ENCODE results near the gene NAT14. TPM values are rescaled to one million over a fixed set of nuclear protein-coding genes. Genes with fewer than 3 reads are reported as not detected.

NAT14 gene
- total RNA-seq, 2 experiments from 2014 or later: 8.5 to 12.9 TPM

GRCh38 chr19:55476100-55476775, 8.8 kb upstream of the NAT14 start, which contains the start of gene ZNF628:
ZNF628 (plus strand) TSS chr19:55476617; CDS start chr19:55479911, 3,294 bp downstream.
- H3K36me3 Mint-ChIP-seq: peaks cover 2% of the 10 kb centered on the region
- CTCF ChIA-PET: interaction anchor here (1.0 to 3.7 kb wide), 14 partner anchors 9 to 388 kb away, joined by 3 to 48 read pairs (median 4); partner anchors contain the start of genes FIZ1, ISOC2, TMEM238 and ZNF865
- POLR2A ChIA-PET: interaction anchor here (0.5 to 2.2 kb wide), 12 partner anchors 10 to 217 kb away, joined by 3 to 23 read pairs (median 5); partner anchors contain the start of genes HSPBP1, ISOC2, KMT5C and NAT14
- peak within 1 kb of the TSS; percentile 88 for H3K4me3 Mint-ChIP-seq
- H3K4me1 Mint-ChIP-seq (ENCODE audit: low read depth): peaks cover 19% of the 10 kb centered on the region
- no peaks in the 10 kb centered on the region for H3K27me3 Mint-ChIP-seq
- DNase-seq: peak; percentile 99
- H3K27ac Mint-ChIP-seq: peak within 1 kb of the TSS; percentile 91
- H3K9me3 Mint-ChIP-seq: no peaks in the 10 kb centered on the region
- intact Hi-C loops (cut with micrococcal nuclease): loop anchor here (2.0 to 5.0 kb wide), 5 partner anchors 15 to 1609 kb away; partner anchors contain the start of genes ISOC2, MYADM, PPP6R1 and ZNF787

- H3K4me1 Mint-ChIP-seq (ENCODE audit: low read depth): peaks cover 19% of the 10 kb centered on the region
- H3K36me3 Mint-ChIP-seq: peaks cover 2% of the 10 kb centered on the region
- ChIA-PET CTCF (interaction anchor here (1.5 to 3.7 kb wide), 5 partner anchors 11 to 154 kb away, joined by 3 to 48 read pairs (median 11); no protein-coding TSS in a partner anchor), POLR2A (interaction anchor here (1.2 kb wide), 1 partner anchor 18 kb away, joined by 3 read pairs; no protein-coding TSS in a partner anchor)
- no peak for DNase-seq
- no peaks in the 10 kb centered on the region for H3K27me3 Mint-ChIP-seq
- H3K9me3 Mint-ChIP-seq: no peaks in the 10 kb centered on the region
- intact Hi-C loops (cut with micrococcal nuclease): loop anchor here (2.0 to 5.0 kb wide), 5 partner anchors 17 to 1611 kb away; partner anchors contain the start of genes ISOC2, MYADM, PPP6R1 and ZNF787
- no peak overlapping the region for H3K27ac Mint-ChIP-seq
- peak overlapping the region; percentile 55 for H3K4me3 Mint-ChIP-seq
These were observed 7.1 kb upstream of the NAT14 start for GRCh38 chr19:55477905-55478304.

GRCh38 chr19:55478364-55478763, 6.6 kb upstream of the NAT14 start:
- Mint-ChIP-seq H3K36me3 (peaks cover 2% of the 10 kb centered on the region), H3K4me1 (ENCODE audit: low read depth) (peaks cover 19% of the 10 kb centered on the region), H3K4me3 (peak overlapping the region; percentile 55), H3K27me3 (no peaks in the 10 kb centered on the region), H3K9me3 (no peaks in the 10 kb centered on the region), H3K27ac (no peak overlapping the region)
- ChIA-PET CTCF (interaction anchor here (2.4 to 3.5 kb wide), 2 partner anchors 11 to 26 kb away, joined by 11 to 21 read pairs; no protein-coding TSS in a partner anchor), POLR2A (no interaction called here)
- intact Hi-C loops (cut with micrococcal nuclease): loop anchor here (5.0 kb wide), 1 partner anchor 129 kb away; the partner anchor contains the start of gene ZNF865
- no peak for DNase-seq

GRCh38 chr19:55479045-55479444, 5.9 kb upstream of the NAT14 start:
- Mint-ChIP-seq H3K36me3 (peaks cover 2% of the 10 kb centered on the region), H3K27ac (no peak overlapping the region), H3K4me3 (no peak overlapping the region), H3K27me3 (no peaks in the 10 kb centered on the region), H3K4me1 (ENCODE audit: low read depth) (peaks cover 19% of the 10 kb centered on the region), H3K9me3 (no peaks in the 10 kb centered on the region)
- CTCF ChIA-PET: interaction anchor here (2.4 to 3.5 kb wide), 2 partner anchors 12 to 25 kb away, joined by 11 to 21 read pairs; no protein-coding TSS in a partner anchor
- intact Hi-C loops (cut with micrococcal nuclease): loop anchor here (5.0 kb wide), 1 partner anchor 128 kb away; the partner anchor contains the start of gene ZNF865
- POLR2A ChIA-PET: no interaction called here
- DNase-seq: no peak

GRCh38 chr19:55479451-55480230, 5.3 kb upstream of the NAT14 start:
- DNase-seq: no peak
- peaks cover 19% of the 10 kb centered on the region for H3K4me1 Mint-ChIP-seq (ENCODE audit: low read depth)
- ChIA-PET CTCF (interaction anchor here (2.4 kb wide), 1 partner anchor 12 kb away, joined by 11 read pairs; no protein-coding TSS in a partner anchor), POLR2A (no interaction called here)
- intact Hi-C loops (cut with micrococcal nuclease): loop anchor here (5.0 kb wide), 1 partner anchor 128 kb away; the partner anchor contains the start of gene ZNF865
- no peaks in the 10 kb centered on the region for H3K27me3 Mint-ChIP-seq
- H3K9me3 Mint-ChIP-seq: no peaks in the 10 kb centered on the region
- no peak overlapping the region for H3K27ac Mint-ChIP-seq
- no peak overlapping the region for H3K4me3 Mint-ChIP-seq
- peaks cover 2% of the 10 kb centered on the region for H3K36me3 Mint-ChIP-seq

- Mint-ChIP-seq H3K4me1 (ENCODE audit: low read depth) (peaks cover 23% of the 10 kb centered on the region), H3K27me3 (no peaks in the 10 kb centered on the region), H3K36me3 (peaks cover 2% of the 10 kb centered on the region), H3K4me3 (no peak overlapping the region), H3K27ac (no peak overlapping the region), H3K9me3 (no peaks in the 10 kb centered on the region)
- intact Hi-C loops (cut with micrococcal nuclease): no loop called here
- CTCF ChIA-PET: no interaction called here
- DNase-seq: no peak
- POLR2A ChIA-PET: no interaction called here
These were observed 3.7 kb upstream of the NAT14 start for GRCh38 chr19:55481148-55481793.

- ChIA-PET POLR2A (no interaction called here), CTCF (no interaction called here)
- Mint-ChIP-seq H3K4me3 (no peak overlapping the region), H3K27me3 (no peaks in the 10 kb centered on the region), H3K27ac (no peak overlapping the region), H3K4me1 (ENCODE audit: low read depth) (peaks cover 23% of the 10 kb centered on the region), H3K9me3 (no peaks in the 10 kb centered on the region), H3K36me3 (peaks cover 2% of the 10 kb centered on the region)
- intact Hi-C loops (cut with micrococcal nuclease): no loop called here
- no peak for DNase-seq
These were observed 3.2 kb upstream of the NAT14 start for GRCh38 chr19:55481794-55482155.

GRCh38 chr19:55482156-55482961, 2.6 kb upstream of the NAT14 start:
- Mint-ChIP-seq H3K4me1 (ENCODE audit: low read depth) (peaks cover 25% of the 10 kb centered on the region), H3K36me3 (peaks cover 2% of the 10 kb centered on the region), H3K4me3 (no peak overlapping the region), H3K27me3 (no peaks in the 10 kb centered on the region), H3K9me3 (no peaks in the 10 kb centered on the region), H3K27ac (no peak overlapping the region)
- ChIA-PET CTCF (interaction anchor here (3.3 kb wide), 1 partner anchor 22 kb away, joined by 26 read pairs; no protein-coding TSS in a partner anchor), POLR2A (no interaction called here)
- intact Hi-C loops (cut with micrococcal nuclease): no loop called here
- DNase-seq: no peak

GRCh38 chr19:55482967-55483705, 1.9 kb upstream of the NAT14 start:
- ChIA-PET POLR2A (no interaction called here), CTCF (interaction anchor here (3.3 kb wide), 1 partner anchor 21 kb away, joined by 26 read pairs; no protein-coding TSS in a partner anchor)
- no peak for DNase-seq
- Mint-ChIP-seq H3K4me3 (no peak overlapping the region), H3K36me3 (peaks cover 2% of the 10 kb centered on the region), H3K27ac (no peak overlapping the region), H3K9me3 (no peaks in the 10 kb centered on the region), H3K27me3 (no peaks in the 10 kb centered on the region), H3K4me1 (ENCODE audit: low read depth) (peaks cover 25% of the 10 kb centered on the region)
- intact Hi-C loops (cut with micrococcal nuclease): no loop called here

GRCh38 chr19:55483706-55484592, 1.0 kb upstream of the NAT14 start:
- peak overlapping the region; percentile 60 for H3K4me3 Mint-ChIP-seq
- DNase-seq: no peak
- ChIA-PET POLR2A (interaction anchor here (3.4 kb wide), 1 partner anchor 7 kb away, joined by 23 read pairs; the partner anchor contains the start of gene ZNF628), CTCF (interaction anchor here (1.7 to 3.3 kb wide), 2 partner anchors 16 to 20 kb away, joined by 9 to 26 read pairs; no protein-coding TSS in a partner anchor)
- H3K9me3 Mint-ChIP-seq: no peaks in the 10 kb centered on the region
- intact Hi-C loops (cut with micrococcal nuclease): no loop called here
- H3K36me3 Mint-ChIP-seq: peaks cover 2% of the 10 kb centered on the region
- H3K27ac Mint-ChIP-seq: no peak overlapping the region
- peaks cover 20% of the 10 kb centered on the region for H3K4me1 Mint-ChIP-seq (ENCODE audit: low read depth)
- no peaks in the 10 kb centered on the region for H3K27me3 Mint-ChIP-seq
